ENCODE results near the gene ABCB8.
"Not testable (repeated sequence)": the region's sequence is repeated elsewhere in the genome, so short reads cannot be mapped to it uniquely, and the experiment has no call there.

- not testable (repeated sequence) for TF ChIP-seq EZH2phosphoT487, CTCF, EZH2 (IDR thresholded peaks at IDR 0.05)
Measured at GRCh38 chr7:151011616-151012015, 16.6 kb upstream of the ABCB8 start.

All from neural progenitor cell (in vitro differentiated cells).